ENCODE data around the gene CLEC18B. TPM values are rescaled to one million over a fixed set of nuclear protein-coding genes. Genes with fewer than 3 reads are reported as not detected.
"Not testable (repeated sequence)": the region's sequence is repeated elsewhere in the genome, so short reads cannot be mapped to it uniquely, and the experiment has no call there.

The CLEC18B gene
- total RNA-seq, 1 donor from 2014 or later: not detected

- DNase-seq; ATAC-seq; intact Hi-C loops (cut with micrococcal nuclease): not testable (repeated sequence)
Measured at GRCh38 chr16:74410981-74411380, 10.3 kb downstream of the CLEC18B start.

- ATAC-seq; intact Hi-C loops (cut with micrococcal nuclease); DNase-seq: not testable (repeated sequence)
Measured at GRCh38 chr16:74410057-74410957, 11.0 kb downstream of the CLEC18B start.

- intact Hi-C loops (cut with micrococcal nuclease); ATAC-seq; DNase-seq: not testable (repeated sequence)
Measured at GRCh38 chr16:74409185-74409981, 11.9 kb downstream of the CLEC18B start.

GRCh38 chr16:74407362-74407705 is 13.9 kb downstream of the CLEC18B start:
- intact Hi-C loops (cut with micrococcal nuclease): not testable (repeated sequence)
- ATAC-seq (peak; percentile 57), DNase-seq (peak; percentile 56)

GRCh38 chr16:74406600-74407361 is 14.5 kb downstream of the CLEC18B start:
- DNase-seq (peak; percentile 69), ATAC-seq (peak; percentile 97)
- intact Hi-C loops (cut with micrococcal nuclease): not testable (repeated sequence)

- DNase-seq; ATAC-seq; intact Hi-C loops (cut with micrococcal nuclease): not testable (repeated sequence)
Measured at GRCh38 chr16:74404148-74404933, 16.9 kb downstream of the CLEC18B start.

- DNase-seq; intact Hi-C loops (cut with micrococcal nuclease); ATAC-seq: not testable (repeated sequence)
Measured at GRCh38 chr16:74400238-74400637, 21.0 kb downstream of the CLEC18B start.

- peak; percentile 80 for ATAC-seq
- intact Hi-C loops (cut with micrococcal nuclease): not testable (repeated sequence)
- peak; percentile 41 for DNase-seq
Measured at GRCh38 chr16:74398212-74398895, 22.9 kb downstream of the CLEC18B start.

GRCh38 chr16:74396521-74397017 is 24.7 kb downstream of the CLEC18B start:
- intact Hi-C loops (cut with micrococcal nuclease): not testable (repeated sequence)
- peak; percentile 39 for ATAC-seq

GRCh38 chr16:74394604-74395003 is 26.7 kb downstream of the CLEC18B start:
- intact Hi-C loops (cut with micrococcal nuclease); ATAC-seq; DNase-seq: not testable (repeated sequence)

More at GRCh38 chr16:74396521-74397017, 24.7 kb downstream of the CLEC18B start:
- not testable (repeated sequence) for DNase-seq

- ATAC-seq; intact Hi-C loops (cut with micrococcal nuclease); DNase-seq: not testable (repeated sequence)
Measured at GRCh38 chr16:74394131-74394530, 27.1 kb downstream of the CLEC18B start.

- intact Hi-C loops (cut with micrococcal nuclease); DNase-seq; ATAC-seq: not testable (repeated sequence)
Measured at GRCh38 chr16:74391454-74392050, 29.7 kb downstream of the CLEC18B start.

GRCh38 chr16:74382339-74383034 is 38.8 kb downstream of the CLEC18B start:
- intact Hi-C loops (cut with micrococcal nuclease); DNase-seq; ATAC-seq: not testable (repeated sequence)

- ATAC-seq; DNase-seq; intact Hi-C loops (cut with micrococcal nuclease): not testable (repeated sequence)
Measured at GRCh38 chr16:74373847-74374184, 47.5 kb downstream of the CLEC18B start.

GRCh38 chr16:74372953-74373846 is 48.1 kb downstream of the CLEC18B start:
- no peak for ATAC-seq
- intact Hi-C loops (cut with micrococcal nuclease): no loop called here
- DNase-seq: no peak

GRCh38 chr16:74372369-74372768 is 48.9 kb downstream of the CLEC18B start:
- ATAC-seq: no peak
- no peak for DNase-seq
- intact Hi-C loops (cut with micrococcal nuclease): no loop called here
